ENCODE measurements around the gene STK38. TPM values are rescaled to one million over a fixed set of nuclear protein-coding genes. Genes with fewer than 3 reads are reported as not detected.
A peak's percentile ranks its signal among the peaks of the same experiment; 100 is the strongest.

The STK38 gene
- 16.8 and 31.5 TPM in 2 replicates for total RNA-seq (2014; rRNA removed; shearing (Covaris generic); ENCODE audit: low replicate concordance)

DNA sequence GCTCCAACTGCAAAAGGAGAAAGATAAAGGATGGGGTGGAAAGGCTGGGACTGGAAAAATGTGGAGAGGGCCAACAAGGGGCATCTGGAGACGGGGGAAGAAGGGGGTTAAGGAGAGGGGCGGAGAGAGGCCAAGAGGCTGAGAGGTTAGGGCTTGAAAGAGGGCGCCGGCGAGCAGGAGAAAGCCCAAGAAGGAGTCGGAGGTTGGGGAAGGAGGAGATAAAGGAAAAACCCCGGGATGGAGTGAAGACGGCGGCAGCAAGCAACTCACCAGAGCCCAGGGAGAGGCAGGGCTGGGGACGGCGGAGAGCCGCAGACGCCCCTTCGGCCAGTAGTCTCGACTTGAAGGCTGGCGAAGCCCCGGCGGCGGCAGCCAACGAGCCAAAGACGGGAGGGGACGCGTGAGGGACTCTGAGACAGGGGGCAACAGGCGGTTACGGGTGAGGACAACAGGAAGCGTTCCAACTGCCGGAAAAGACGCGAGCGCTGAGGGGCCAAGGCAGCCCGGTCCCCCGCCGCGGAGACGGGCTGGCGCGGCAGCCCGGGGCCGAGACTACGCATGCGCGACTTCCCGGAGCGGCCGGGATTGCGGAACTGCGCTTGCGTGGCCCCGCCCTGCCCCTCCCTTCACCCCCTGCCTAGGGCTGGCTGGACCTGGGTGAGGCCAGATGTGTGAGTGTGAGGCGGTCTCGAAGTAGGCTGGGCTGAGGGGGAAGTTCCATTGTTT is at the start of gene STK38:
Gene STK38 (minus strand): TSS at position 560 of the 726 bp plus-strand sequence. CDS start 7,277 bp downstream, outside the sequence.
- peak; percentile 96 for DNase-seq
- Histone ChIP-seq H3K9ac (ENCODE audit: low read length) (peak within 1 kb of the TSS; percentile 85), H3K27me3 (ENCODE audit: low read length) (no peaks in the 10 kb centered on the region)

DNA sequence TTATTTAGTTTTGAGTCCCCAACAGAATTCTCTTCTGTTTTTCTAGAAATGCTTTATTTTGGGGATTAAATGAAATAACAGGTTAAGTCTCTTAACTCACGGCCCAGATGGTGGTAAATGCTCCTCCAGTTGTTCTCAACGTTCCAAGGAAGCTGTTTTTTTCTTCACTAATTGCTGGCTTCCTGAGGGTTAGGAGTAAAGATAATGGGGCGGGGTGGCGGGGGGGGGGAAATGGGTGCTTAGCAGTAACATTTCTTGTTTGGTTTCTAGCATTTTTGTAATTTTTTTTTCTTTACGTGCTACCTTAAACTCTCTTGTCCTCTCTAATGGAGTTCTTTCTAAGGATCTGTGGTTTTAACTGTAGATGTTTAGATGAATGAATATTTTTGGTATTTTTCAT is 49.1 kb upstream of the STK38 start:
- H4K20me1 ChIP-seq (ENCODE audit: insufficient read depth, low read depth, low read length) = peaks cover 56% of the 10 kb centered on the region
- H3K27me3 ChIP-seq (ENCODE audit: low read length) = no peaks in the 10 kb centered on the region; the same call in 1 of the 2 replicates

More for the DNA sequence above, at the start of gene STK38:
- no peaks in the 10 kb centered on the region for H3K36me3 ChIP-seq (ENCODE audit: insufficient read depth, low read length)
- H3K27ac ChIP-seq (ENCODE audit: low read length) = peak within 1 kb of the TSS; percentile 74
- peaks cover 48% of the 10 kb centered on the region for H3K4me1 ChIP-seq (ENCODE audit: low read length)
- H2AFZ ChIP-seq (ENCODE audit: low read length) = peak within 1 kb of the TSS; percentile 72; the same call in 1 of the 2 replicates
- H4K20me1 ChIP-seq (ENCODE audit: insufficient read depth, low read depth, low read length) = no peaks in the 10 kb centered on the region
- H3K9me3 ChIP-seq (ENCODE audit: low read length) = no peaks in the 10 kb centered on the region
- no peaks in the 10 kb centered on the region for H3K9me2 ChIP-seq (replicated peaks; ENCODE audit: insufficient read depth, low read length)
- peak within 1 kb of the TSS; percentile 81 for H3K4me3 ChIP-seq (ENCODE audit: low read length)
- peaks cover 46% of the 10 kb centered on the region for H3K79me2 ChIP-seq (ENCODE audit: low read length)
- H3K4me2 ChIP-seq (ENCODE audit: low read depth, low read length, poor library complexity, severe bottlenecking) = peak within 1 kb of the TSS; percentile 93

DNA sequence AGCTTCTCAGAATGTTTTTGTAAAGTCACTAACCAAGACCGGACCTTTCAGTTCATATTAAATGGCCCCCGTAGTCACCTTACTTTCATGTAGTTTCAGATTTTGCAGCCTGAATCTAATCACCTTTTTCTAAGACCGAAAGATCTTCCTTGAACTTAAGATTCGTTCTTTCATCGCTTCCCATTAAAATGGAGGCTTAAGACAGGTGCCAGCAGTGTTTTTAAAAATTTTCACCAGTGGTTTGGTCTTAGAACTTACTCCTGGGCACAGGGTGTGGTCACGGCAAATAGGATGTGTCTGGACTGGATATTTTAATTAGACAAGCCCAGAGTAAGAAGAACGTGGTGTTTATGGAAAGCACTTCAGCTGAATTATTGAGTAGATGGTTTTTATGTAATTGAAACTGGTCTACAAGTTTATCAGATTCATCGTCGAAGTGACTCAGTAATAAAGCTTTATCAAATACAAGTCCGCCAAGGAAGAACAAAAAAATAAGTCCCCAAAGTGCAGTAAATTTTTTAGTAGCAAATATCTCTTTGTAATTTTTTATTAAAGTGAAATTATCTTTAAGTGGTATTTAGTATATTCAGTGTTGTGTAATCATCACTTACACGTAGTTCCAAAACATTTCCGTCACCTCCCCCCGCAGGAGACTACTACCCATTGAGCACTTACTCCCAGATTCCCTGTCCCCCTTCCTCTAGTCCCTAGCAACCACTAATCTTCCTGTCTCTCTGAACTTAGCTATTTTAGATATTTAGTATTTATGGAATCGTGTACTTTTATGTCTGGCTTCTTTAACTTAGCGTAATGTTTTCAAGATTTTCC is 47.8 kb upstream of the STK38 start:
- Histone ChIP-seq H2AFZ (ENCODE audit: low read length) (no peak overlapping the region), H3K9me3 (ENCODE audit: low read length) (no peaks in the 10 kb centered on the region), H3K9ac (ENCODE audit: low read length) (peak overlapping the region; percentile 79), H3K27me3 (ENCODE audit: low read length) (no peaks in the 10 kb centered on the region; the same call in 1 of the 2 replicates), H3K27ac (ENCODE audit: low read length) (peak overlapping the region; percentile 89), H3K36me3 (ENCODE audit: insufficient read depth, low read length) (peaks cover 53% of the 10 kb centered on the region), H3K79me2 (ENCODE audit: low read length) (peaks cover 57% of the 10 kb centered on the region), H3K4me2 (ENCODE audit: low read depth, low read length, poor library complexity, severe bottlenecking) (peak overlapping the region; percentile 94), H4K20me1 (ENCODE audit: insufficient read depth, low read depth, low read length) (peaks cover 51% of the 10 kb centered on the region), H3K4me1 (ENCODE audit: low read length) (peaks cover 59% of the 10 kb centered on the region), H3K9me2 (replicated peaks; ENCODE audit: insufficient read depth, low read length) (no peaks in the 10 kb centered on the region), H3K4me3 (ENCODE audit: low read length) (peak overlapping the region; percentile 91)
- DNase-seq = no peak

More for the DNA sequence above, 49.1 kb upstream of the STK38 start:
- Histone ChIP-seq H3K9me2 (replicated peaks; ENCODE audit: insufficient read depth, low read length) (no peaks in the 10 kb centered on the region), H3K36me3 (ENCODE audit: insufficient read depth, low read length) (peaks cover 65% of the 10 kb centered on the region), H3K79me2 (ENCODE audit: low read length) (peaks cover 65% of the 10 kb centered on the region), H3K4me2 (ENCODE audit: low read depth, low read length, poor library complexity, severe bottlenecking) (peak overlapping the region; percentile 94), H3K9ac (ENCODE audit: low read length) (peak overlapping the region; percentile 79; the same call in 1 of the 2 replicates), H3K4me1 (ENCODE audit: low read length) (peaks cover 58% of the 10 kb centered on the region), H2AFZ (ENCODE audit: low read length) (no peak overlapping the region), H3K9me3 (ENCODE audit: low read length) (no peaks in the 10 kb centered on the region), H3K4me3 (ENCODE audit: low read length) (peak overlapping the region; percentile 91), H3K27ac (ENCODE audit: low read length) (peak overlapping the region; percentile 32)
- DNase-seq = no peak

DNA sequence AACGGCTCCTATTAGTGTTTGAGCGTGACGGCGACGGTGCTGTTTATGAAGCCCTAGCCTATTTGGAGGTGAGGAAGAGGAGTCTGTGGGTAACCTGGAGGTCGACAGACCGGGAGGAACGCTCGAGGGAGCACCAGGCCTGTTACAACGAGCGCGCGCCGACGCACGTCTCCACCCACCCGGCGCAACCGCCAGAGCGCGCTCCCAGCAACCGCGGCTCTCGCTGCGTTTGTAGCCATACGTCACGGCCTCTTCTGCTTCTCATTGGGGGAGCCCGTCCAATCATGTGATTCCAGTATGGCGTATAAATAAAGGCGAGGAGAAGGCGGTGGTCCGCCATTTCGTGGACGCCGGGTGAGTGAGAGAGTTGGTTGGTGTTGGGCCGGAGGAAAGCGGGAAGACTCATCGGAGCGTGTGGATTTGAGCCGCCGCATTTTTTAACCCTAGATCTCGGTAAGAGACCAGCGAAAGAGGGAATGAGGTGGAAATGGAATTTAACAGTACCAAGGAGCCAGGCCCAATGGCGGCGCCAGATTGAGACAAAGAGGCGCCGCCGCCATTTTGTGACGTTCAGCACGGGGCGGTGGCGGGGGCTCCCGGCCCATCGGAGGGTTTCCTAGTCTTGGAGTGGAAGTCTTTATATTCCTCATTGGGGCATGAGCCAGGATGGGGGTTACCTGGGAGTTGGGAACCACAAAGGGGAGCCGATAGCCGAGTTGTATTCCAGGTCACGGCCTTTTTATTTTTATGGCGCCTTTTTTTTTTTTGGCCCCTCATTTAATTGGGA is 46.9 kb upstream of the STK38 start, which contains the start of gene SRSF3:
Gene SRSF3 (plus strand): TSS at position 334 of the 787 bp plus-strand sequence. CDS start 2,401 bp downstream, outside the sequence.
- H4K20me1 ChIP-seq (ENCODE audit: insufficient read depth, low read depth, low read length) = peaks cover 43% of the 10 kb centered on the region
- H3K9me2 ChIP-seq (replicated peaks; ENCODE audit: insufficient read depth, low read length) = no peaks in the 10 kb centered on the region
- no peaks in the 10 kb centered on the region; the same call in 1 of the 2 replicates for H3K27me3 ChIP-seq (ENCODE audit: low read length)
- peak within 1 kb of the TSS; percentile 89 for H3K27ac ChIP-seq (ENCODE audit: low read length)
- H2AFZ ChIP-seq (ENCODE audit: low read length) = peak within 1 kb of the TSS; percentile 68
- H3K4me3 ChIP-seq (ENCODE audit: low read length) = peak within 1 kb of the TSS; percentile 91
- no peaks in the 10 kb centered on the region for H3K9me3 ChIP-seq (ENCODE audit: low read length)
- peak within 1 kb of the TSS; percentile 94 for H3K4me2 ChIP-seq (ENCODE audit: low read depth, low read length, poor library complexity, severe bottlenecking)
- H3K4me1 ChIP-seq (ENCODE audit: low read length) = peaks cover 59% of the 10 kb centered on the region
- peaks cover 49% of the 10 kb centered on the region for H3K79me2 ChIP-seq (ENCODE audit: low read length)
- H3K9ac ChIP-seq (ENCODE audit: low read length) = peak within 1 kb of the TSS; percentile 79
- DNase-seq = peak; percentile 99
- peaks cover 45% of the 10 kb centered on the region for H3K36me3 ChIP-seq (ENCODE audit: insufficient read depth, low read length)

DNA sequence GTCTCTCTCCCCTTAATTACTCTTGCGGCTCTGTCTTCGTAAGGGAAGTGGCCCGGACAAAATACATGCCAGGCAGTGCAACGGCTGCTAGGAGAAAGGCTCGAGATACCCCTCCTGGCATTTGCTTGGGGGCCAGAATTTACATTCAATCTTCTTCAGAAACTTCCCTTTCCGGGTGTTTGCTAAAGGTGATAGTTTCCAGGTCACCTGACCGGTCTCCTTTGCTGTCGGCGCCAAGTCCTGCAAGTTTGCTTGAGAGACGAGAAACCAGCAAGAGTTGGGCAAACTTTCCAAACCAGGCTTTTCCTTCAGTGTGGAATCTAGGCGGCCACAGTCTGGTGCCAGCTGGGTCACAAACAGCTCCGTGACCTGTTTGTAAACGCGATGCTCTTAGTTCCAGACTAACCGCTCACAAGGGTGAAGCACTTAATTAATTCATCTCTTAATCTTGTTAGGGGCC is 46.3 kb upstream of the STK38 start:
- H3K4me2 ChIP-seq (ENCODE audit: low read depth, low read length, poor library complexity, severe bottlenecking) = peak overlapping the region; percentile 94
- peak; percentile 88 for DNase-seq
- peaks cover 38% of the 10 kb centered on the region for H3K36me3 ChIP-seq (ENCODE audit: insufficient read depth, low read length)
- peak overlapping the region; percentile 89 for H3K27ac ChIP-seq (ENCODE audit: low read length)
- H2AFZ ChIP-seq (ENCODE audit: low read length) = peak overlapping the region; percentile 68
- H3K4me3 ChIP-seq (ENCODE audit: low read length) = peak overlapping the region; percentile 91
- peaks cover 43% of the 10 kb centered on the region for H3K79me2 ChIP-seq (ENCODE audit: low read length)
- H3K9ac ChIP-seq (ENCODE audit: low read length) = peak overlapping the region; percentile 79
- H3K4me1 ChIP-seq (ENCODE audit: low read length) = peaks cover 56% of the 10 kb centered on the region
- peaks cover 37% of the 10 kb centered on the region for H4K20me1 ChIP-seq (ENCODE audit: insufficient read depth, low read depth, low read length)
- no peaks in the 10 kb centered on the region for H3K9me3 ChIP-seq (ENCODE audit: low read length)
- no peaks in the 10 kb centered on the region; the same call in 1 of the 2 replicates for H3K27me3 ChIP-seq (ENCODE audit: low read length)
- no peaks in the 10 kb centered on the region for H3K9me2 ChIP-seq (replicated peaks; ENCODE audit: insufficient read depth, low read length)

DNA sequence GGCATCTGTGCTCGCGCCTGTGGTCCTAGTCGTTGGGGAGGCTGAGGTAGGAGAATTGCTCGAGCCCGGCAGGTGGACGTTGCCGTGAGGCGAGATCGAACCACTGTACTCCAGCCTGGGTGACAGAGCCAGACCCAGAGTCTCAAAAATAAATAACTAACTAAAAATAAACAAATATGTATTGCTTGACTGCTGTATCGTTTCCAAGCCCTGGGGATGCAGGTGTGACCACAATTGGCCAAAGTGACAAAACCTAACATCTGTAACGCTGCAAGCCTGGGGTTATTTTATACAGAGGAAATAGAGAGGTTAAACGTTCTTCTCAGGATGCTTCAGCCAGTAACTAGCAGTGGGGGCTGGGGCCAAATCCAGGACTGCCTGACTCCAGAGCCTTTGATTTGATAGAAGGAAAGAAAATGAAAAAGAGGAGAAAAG is 45.0 kb upstream of the STK38 start:
- 0 out of 2 replicates have a peak overlapping the region, but pooled peaks have one; percentile 39 for H3K9ac ChIP-seq (ENCODE audit: low read length)
- peak overlapping the region; percentile 94 for H3K4me2 ChIP-seq (ENCODE audit: low read depth, low read length, poor library complexity, severe bottlenecking)

DNA sequence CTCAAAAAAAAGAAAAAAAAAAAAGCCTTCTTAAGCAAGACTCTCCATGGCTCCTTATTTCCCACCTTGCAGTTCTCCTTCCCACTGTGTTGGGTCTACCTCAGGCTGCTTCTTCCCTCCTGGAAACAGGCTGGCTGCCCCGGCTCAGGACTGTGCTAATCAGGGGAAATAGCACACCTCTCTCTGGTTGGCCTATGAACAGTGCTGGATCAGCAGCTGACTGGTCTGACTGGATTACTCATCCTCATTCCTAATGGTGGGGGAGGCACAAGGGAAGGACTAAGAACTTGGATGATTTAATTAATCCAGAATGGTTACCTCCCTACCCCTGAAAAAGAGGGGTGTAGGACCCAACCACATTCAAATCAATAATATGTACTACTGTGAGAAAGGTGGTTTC is 43.0 kb upstream of the STK38 start:
- no peaks in the 10 kb centered on the region for H3K9me2 ChIP-seq (replicated peaks; ENCODE audit: insufficient read depth, low read length)
- H4K20me1 ChIP-seq (ENCODE audit: insufficient read depth, low read depth, low read length) = peaks cover 7% of the 10 kb centered on the region; the same call in 1 of the 2 replicates
- H3K4me1 ChIP-seq (ENCODE audit: low read length) = peaks cover 26% of the 10 kb centered on the region
- H2AFZ ChIP-seq (ENCODE audit: low read length) = no peak overlapping the region
- no peak overlapping the region for H3K4me3 ChIP-seq (ENCODE audit: low read length)
- peaks cover 6% of the 10 kb centered on the region for H3K36me3 ChIP-seq (ENCODE audit: insufficient read depth, low read length)
- H3K27ac ChIP-seq (ENCODE audit: low read length) = no peak overlapping the region
- no peak overlapping the region for H3K9ac ChIP-seq (ENCODE audit: low read length)
- H3K9me3 ChIP-seq (ENCODE audit: low read length) = no peaks in the 10 kb centered on the region
- H3K27me3 ChIP-seq (ENCODE audit: low read length) = no peaks in the 10 kb centered on the region; the same call in 1 of the 2 replicates
- no peak overlapping the region for H3K4me2 ChIP-seq (ENCODE audit: low read depth, low read length, poor library complexity, severe bottlenecking)
- DNase-seq = no peak
- H3K79me2 ChIP-seq (ENCODE audit: low read length) = peaks cover 11% of the 10 kb centered on the region

More for the DNA sequence above, 45.0 kb upstream of the STK38 start:
- Histone ChIP-seq H3K36me3 (ENCODE audit: insufficient read depth, low read length) (peaks cover 26% of the 10 kb centered on the region), H3K9me2 (replicated peaks; ENCODE audit: insufficient read depth, low read length) (no peaks in the 10 kb centered on the region), H3K27ac (ENCODE audit: low read length) (no peak overlapping the region), H3K27me3 (ENCODE audit: low read length) (no peaks in the 10 kb centered on the region; the same call in 1 of the 2 replicates), H2AFZ (ENCODE audit: low read length) (no peak overlapping the region), H3K79me2 (ENCODE audit: low read length) (peaks cover 31% of the 10 kb centered on the region), H3K9me3 (ENCODE audit: low read length) (no peaks in the 10 kb centered on the region), H3K4me3 (ENCODE audit: low read length) (no peak overlapping the region), H3K4me1 (ENCODE audit: low read length) (peaks cover 46% of the 10 kb centered on the region), H4K20me1 (ENCODE audit: insufficient read depth, low read depth, low read length) (peaks cover 26% of the 10 kb centered on the region)
- no peak for DNase-seq
